Astrocyte (in vitro differentiated cells and primary cell): Measurements from ENCODE around the gene DDC.

Experiments used
- EZH2 ChIP-seq: IDR thresholded peaks from 2 replicates; pipeline ENCODE4 v1.6.1; 2012; ENCODE audit warnings: mild to moderate bottlenecking, low read length, inconsistent platforms; ENCODE audit not compliant: insufficient read depth
- TF ChIP-seq, protein P1 (sequence below): IDR thresholded peaks from 2 replicates; pipeline ENCODE4 v1.5.1; 2011; ENCODE audit warnings: low read depth, mild to moderate bottlenecking, inconsistent platforms, low read length, moderate library complexity; ENCODE audit not compliant: insufficient read depth

DNA sequence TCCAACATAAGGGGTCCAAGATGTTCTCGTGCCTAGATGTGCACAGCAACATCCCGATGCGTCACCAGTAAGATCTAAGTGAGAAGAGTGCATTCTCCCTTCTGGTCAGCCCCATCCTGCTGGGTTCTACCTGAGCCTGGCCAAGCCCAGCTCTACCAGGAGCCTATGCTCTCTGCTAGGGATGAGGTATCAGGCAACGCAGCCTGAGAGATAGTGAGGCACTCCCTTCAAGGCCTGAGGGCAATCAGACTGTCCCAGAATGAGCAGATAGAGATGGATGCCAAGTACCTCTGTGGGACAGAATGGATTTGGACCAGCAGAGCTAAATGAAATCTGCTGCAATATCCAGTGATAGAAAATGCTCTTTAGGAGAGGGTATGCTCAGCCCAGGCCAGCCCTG lies 26.7 kb downstream of the DDC start:
- TF ChIP-seq, protein P1, sequence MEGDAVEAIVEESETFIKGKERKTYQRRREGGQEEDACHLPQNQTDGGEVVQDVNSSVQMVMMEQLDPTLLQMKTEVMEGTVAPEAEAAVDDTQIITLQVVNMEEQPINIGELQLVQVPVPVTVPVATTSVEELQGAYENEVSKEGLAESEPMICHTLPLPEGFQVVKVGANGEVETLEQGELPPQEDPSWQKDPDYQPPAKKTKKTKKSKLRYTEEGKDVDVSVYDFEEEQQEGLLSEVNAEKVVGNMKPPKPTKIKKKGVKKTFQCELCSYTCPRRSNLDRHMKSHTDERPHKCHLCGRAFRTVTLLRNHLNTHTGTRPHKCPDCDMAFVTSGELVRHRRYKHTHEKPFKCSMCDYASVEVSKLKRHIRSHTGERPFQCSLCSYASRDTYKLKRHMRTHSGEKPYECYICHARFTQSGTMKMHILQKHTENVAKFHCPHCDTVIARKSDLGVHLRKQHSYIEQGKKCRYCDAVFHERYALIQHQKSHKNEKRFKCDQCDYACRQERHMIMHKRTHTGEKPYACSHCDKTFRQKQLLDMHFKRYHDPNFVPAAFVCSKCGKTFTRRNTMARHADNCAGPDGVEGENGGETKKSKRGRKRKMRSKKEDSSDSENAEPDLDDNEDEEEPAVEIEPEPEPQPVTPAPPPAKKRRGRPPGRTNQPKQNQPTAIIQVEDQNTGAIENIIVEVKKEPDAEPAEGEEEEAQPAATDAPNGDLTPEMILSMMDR: no peak
- TF ChIP-seq EZH2: no peak
